GM19397 (cell line): Measurements from ENCODE around the gene OR10C1.
"Not testable (repeated sequence)": the region's sequence is repeated elsewhere in the genome, so short reads cannot be mapped to it uniquely, and the experiment has no call there.

ENCODE experiments used
- ATAC-seq: cut with Tn5 transposase; IDR thresholded peaks from one replicate; pipeline ENCODE4 v1.9.1; 2021; ENCODE audit warnings: mild to moderate bottlenecking, moderate library complexity; ENCODE audit not compliant: unreplicated experiment

The OR10C1 gene, protein sequence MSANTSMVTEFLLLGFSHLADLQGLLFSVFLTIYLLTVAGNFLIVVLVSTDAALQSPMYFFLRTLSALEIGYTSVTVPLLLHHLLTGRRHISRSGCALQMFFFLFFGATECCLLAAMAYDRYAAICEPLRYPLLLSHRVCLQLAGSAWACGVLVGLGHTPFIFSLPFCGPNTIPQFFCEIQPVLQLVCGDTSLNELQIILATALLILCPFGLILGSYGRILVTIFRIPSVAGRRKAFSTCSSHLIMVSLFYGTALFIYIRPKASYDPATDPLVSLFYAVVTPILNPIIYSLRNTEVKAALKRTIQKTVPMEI

GRCh38 chr6:29439006-29439405 lies at the start of gene OR10C1:
OR10C1 (plus strand) TSS chr6:29439306; CDS start chr6:29440016, 710 bp downstream.
- no peak for ATAC-seq

- no peak for ATAC-seq
Observed at GRCh38 chr6:29395331-29395730, 43.8 kb upstream of the OR10C1 start, which contains the start of gene OR12D2. OR12D2 (plus strand) TSS chr6:29395631; CDS start chr6:29396700, 1,069 bp downstream.

DNA sequence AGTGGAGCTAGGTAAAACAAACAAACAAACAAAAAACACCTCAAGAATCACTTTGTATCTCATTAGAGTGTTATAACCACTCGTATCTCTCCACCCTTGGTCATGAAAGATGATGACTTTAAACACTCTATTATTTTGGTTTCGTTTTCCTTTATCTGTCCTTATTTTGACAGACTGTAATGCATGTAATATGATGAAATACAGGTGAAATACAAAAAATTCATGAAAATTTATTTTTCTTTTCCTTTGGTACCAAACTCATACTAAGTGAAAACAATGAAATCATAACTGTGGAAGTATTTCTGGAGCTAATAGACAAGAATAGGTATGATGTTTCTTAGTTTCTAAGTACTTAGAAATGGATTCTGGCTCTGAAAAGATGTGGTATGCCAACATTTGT lies 39.6 kb upstream of the OR10C1 start:
- no peak for ATAC-seq

GRCh38 chr6:29403801-29404200 lies 35.3 kb upstream of the OR10C1 start:
- ATAC-seq, result no peak

DNA sequence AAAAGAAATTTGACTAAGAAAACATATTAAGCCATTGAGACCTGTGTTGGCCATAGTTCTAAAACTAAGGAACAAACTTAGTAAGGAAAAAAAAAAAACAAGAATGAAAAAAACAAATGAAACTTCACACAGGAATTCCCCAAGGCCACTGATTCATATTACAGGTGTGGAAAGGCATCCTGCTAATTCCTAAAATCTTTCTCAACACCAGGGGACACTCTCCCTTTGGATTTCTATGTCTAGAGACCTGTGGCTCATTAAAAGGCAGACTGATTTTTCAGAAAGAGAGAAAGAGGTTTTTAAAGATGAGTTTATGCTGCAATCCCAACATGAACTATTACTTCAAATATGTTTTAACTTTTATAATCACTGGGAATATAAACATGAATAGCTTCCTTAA lies 24.5 kb upstream of the OR10C1 start, which contains the start of gene OR12D1:
TSS of gene OR12D1 (plus strand) at position 341 of the 400 bp plus-strand sequence.
- no peak for ATAC-seq

GRCh38 chr6:29419516-29419915 lies 19.6 kb upstream of the OR10C1 start:
- no peak for ATAC-seq

DNA sequence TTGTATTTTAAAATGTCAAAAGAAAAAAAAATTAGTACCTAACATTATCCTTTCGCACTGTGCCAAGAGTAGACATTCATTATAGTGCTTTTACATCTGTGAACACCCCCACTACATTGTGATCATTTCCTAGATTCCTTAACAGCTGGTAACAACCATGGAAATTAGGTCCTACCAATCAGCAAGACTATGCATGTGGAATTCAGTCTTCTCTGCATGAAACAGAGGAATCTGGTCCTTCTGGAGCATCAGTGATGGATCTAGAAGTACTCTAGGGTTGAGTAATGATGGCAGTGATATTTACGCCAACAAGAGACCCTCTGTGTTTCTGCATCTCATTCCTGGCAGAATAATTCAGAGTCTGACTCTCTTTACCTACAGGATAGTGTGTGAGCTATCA lies 14.9 kb upstream of the OR10C1 start:
- no peak for ATAC-seq

- no peak for ATAC-seq
Observed at GRCh38 chr6:29424575-29424974, 14.5 kb upstream of the OR10C1 start.

GRCh38 chr6:29425075-29425474 lies 14.0 kb upstream of the OR10C1 start:
- ATAC-seq, result no peak

DNA sequence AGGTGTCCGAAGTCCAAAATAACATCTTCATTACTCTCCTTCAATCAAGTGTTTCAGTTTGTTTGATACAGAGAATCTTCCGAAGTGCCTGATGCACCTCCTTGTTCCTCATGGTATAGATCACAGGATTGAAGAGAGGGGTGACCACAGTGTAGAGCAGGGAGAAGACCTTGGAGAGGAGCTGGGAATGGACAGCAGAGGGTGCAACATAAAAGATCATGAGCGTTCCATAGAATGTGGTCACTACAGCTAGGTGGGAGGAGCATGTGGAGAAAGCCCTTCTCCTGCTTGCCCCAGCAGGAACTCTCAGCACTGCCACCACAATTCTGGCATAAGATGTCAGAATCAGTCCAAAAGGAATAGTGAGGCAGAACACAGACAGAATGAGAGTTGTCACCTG lies 12.5 kb upstream of the OR10C1 start:
- no peak for ATAC-seq

GRCh38 chr6:29436730-29437129 lies 2.4 kb upstream of the OR10C1 start:
- not testable (repeated sequence) for ATAC-seq

GRCh38 chr6:29442719-29443118 lies 3.6 kb downstream of the OR10C1 start:
- ATAC-seq, result no peak

- ATAC-seq, result not testable (repeated sequence)
Observed at GRCh38 chr6:29444031-29444430, 4.9 kb downstream of the OR10C1 start.

DNA sequence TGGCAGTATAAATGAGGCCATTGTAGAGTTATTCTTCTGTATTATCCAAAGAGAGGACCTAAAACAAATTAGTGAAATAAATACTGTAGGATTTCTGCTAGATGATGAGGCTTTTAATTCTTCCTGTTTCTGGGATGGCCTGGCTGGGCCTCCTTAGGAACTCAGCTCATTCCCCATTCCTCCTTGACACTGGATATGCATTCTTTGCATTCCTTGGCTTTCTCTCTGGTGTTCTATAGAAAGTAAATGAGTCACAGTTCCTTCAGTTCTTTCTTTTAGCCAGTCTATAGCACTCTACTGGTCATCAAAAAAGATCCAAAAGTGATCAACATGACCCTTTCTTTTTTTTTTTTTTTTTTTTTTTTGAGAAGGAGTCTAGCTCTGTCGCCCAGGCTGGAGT lies 8.6 kb downstream of the OR10C1 start:
- no peak for ATAC-seq

- no peak for ATAC-seq
Observed at GRCh38 chr6:29451471-29452193, 12.5 kb downstream of the OR10C1 start.

- ATAC-seq, result no peak
Observed at GRCh38 chr6:29456971-29457370, 17.9 kb downstream of the OR10C1 start, which contains the start of the genes OR11A1 and OR2H1. OR11A1 (minus strand) TSS chr6:29457071; CDS start chr6:29427641, 29,430 bp downstream. OR2H1 (plus strand) TSS chr6:29457155; CDS start chr6:29461770, 4,615 bp downstream.

DNA sequence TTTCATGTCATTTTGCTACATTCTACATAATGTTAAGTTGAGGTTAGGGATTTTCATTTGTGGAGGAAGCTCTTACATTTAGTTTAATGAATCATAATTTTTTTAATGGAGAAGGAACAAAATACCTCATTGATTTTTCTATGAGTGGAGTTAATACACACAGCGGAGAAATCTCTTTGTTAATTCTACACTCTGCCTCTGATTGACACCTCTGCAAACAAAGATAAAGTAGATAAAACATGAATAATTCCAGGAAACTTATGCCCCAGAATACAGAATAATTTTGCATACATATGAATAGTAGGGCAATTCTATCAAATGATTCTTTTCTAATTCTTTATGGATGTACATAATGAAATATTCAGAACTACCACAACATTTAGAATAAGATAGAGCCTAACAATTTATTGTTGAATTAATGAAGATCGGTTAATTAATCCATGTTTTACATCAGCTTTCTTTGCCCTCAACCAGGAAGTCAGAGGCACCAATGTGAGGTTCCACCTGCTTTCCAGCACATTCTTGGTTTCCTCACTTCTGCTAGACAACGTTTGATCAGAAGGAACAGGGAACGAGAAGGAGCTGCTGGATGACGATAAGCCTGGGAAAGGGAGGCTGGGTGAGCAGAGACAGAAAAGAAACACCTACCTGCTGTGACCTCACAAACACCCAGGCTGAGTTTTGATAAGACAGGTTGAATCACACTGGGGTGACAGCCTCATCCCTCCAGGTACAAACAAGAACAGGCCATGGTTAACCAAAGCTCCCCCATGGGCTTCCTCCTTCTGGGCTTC lies 22.1 kb downstream of the OR10C1 start:
- no peak for ATAC-seq

- ATAC-seq, result no peak
Observed at GRCh38 chr6:29462022-29462421, 22.9 kb downstream of the OR10C1 start.

DNA sequence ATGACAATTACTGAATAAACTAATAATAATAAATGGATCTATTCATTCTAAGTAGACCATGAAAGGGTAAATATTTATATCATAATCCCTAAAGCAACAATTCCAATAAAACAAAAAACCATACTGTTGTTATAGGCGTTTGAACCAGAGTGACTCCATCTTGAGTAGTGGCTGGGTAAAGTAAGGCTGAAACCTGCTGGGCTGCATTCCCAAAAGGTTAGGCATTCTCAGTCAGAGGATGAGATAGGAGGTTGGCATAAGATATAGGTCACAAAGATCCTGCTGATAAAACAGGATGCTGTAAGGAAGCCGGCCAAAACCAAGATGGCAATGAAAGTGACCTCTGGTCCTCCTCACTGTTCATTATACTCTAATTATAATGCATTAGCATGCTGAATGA lies 26.2 kb downstream of the OR10C1 start:
- no peak for ATAC-seq

DNA sequence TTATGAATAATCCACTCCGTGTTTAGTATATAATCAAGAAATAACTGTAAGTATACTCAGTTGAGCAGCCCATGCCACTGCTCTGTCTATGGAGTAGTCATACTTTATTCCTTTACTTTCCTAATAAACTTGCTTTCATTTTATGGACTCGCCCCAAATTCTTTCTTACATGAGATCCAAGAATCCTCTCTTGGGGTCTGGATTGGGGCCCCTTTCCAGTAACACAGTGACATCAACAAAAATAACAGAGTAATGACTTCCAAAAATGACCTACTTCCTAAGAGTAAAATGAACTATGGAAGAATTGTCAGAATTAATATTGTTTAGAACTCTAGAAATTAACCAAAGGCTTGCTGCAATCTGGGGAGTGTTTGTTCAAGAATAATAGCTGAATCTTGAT lies 26.7 kb downstream of the OR10C1 start:
- ATAC-seq, result no peak

DNA sequence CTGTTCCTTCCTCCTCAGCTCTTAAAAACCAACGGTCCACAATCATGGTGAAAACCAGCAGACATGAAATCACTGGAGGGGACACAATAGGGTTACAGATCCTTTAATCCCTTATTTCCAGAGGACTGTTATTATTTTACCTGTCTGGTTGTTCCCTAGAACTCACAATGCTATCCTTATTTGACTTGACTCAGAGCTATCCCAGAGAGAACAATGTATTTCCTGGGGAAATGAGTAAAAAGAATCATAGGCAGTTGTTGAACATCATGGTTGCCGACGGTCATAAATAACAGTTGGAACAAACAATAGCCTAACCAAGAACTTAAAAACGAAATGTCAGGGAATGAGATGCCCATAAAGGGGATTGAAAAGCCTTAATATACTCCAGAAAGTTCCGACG lies 27.1 kb downstream of the OR10C1 start:
- no peak for ATAC-seq
